ENCODE measurements around the gene URAD. TPM values are rescaled to one million over a fixed set of nuclear protein-coding genes. Genes with fewer than 3 reads are reported as not detected.

URAD gene
- total and polyA plus RNA-seq, 3 donors from 2014 or later = 0.87 to 1.6 TPM; not detected in 1

DNA sequence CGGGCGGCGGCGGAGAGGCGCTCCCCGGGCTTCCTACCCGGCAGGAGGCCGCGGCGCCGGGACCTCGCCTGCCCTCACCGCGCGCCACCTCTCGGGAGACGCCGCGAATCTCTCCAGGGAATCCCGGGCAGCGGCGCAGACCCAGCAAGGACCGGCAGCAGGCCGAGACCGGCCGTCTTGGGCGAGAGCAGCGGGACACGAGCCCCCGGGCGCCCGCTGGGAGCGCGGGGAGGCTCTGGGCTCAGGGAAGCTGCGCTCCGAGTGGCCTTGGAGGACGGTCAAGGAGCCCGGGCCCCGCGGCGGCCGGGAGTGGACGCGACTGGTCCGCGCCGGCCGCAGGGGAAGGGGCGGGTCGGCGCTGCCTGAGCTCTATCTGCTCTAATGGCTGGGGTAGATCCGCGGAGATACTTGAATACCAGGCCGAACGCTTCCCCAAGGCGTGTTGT is 34.1 kb downstream of the URAD start:
- peak; percentile 75 for DNase-seq
- H3K36me3 ChIP-seq (ENCODE audit: low read depth, missing control alignments) = no peaks in the 10 kb centered on the region
- no peaks in the 10 kb centered on the region for H3K27me3 ChIP-seq
- peak overlapping the region; percentile 59 to 69 for H3K4me3 ChIP-seq
- H3K27ac ChIP-seq = peak overlapping the region; percentile 60 to 87
- WGBS, 2 donors = 2 to 8% methylated on average over 5 to 53 of the region's 56 CpGs
- no peak for TF ChIP-seq POLR2A (IDR thresholded peaks at IDR 0.05)
- TF ChIP-seq, protein P1, sequence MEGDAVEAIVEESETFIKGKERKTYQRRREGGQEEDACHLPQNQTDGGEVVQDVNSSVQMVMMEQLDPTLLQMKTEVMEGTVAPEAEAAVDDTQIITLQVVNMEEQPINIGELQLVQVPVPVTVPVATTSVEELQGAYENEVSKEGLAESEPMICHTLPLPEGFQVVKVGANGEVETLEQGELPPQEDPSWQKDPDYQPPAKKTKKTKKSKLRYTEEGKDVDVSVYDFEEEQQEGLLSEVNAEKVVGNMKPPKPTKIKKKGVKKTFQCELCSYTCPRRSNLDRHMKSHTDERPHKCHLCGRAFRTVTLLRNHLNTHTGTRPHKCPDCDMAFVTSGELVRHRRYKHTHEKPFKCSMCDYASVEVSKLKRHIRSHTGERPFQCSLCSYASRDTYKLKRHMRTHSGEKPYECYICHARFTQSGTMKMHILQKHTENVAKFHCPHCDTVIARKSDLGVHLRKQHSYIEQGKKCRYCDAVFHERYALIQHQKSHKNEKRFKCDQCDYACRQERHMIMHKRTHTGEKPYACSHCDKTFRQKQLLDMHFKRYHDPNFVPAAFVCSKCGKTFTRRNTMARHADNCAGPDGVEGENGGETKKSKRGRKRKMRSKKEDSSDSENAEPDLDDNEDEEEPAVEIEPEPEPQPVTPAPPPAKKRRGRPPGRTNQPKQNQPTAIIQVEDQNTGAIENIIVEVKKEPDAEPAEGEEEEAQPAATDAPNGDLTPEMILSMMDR (IDR thresholded peaks at IDR 0.05) = no peak
- H3K4me1 ChIP-seq = peaks cover 9% of the 10 kb centered on the region
- intact Hi-C loops (cut with DNase I; ENCODE audit: low total_unique reads) = loop anchor here (10.0 kb wide), 1 partner anchor 130 kb away; no protein-coding TSS in a partner anchor
- no peaks in the 10 kb centered on the region for H3K9me3 ChIP-seq

DNA sequence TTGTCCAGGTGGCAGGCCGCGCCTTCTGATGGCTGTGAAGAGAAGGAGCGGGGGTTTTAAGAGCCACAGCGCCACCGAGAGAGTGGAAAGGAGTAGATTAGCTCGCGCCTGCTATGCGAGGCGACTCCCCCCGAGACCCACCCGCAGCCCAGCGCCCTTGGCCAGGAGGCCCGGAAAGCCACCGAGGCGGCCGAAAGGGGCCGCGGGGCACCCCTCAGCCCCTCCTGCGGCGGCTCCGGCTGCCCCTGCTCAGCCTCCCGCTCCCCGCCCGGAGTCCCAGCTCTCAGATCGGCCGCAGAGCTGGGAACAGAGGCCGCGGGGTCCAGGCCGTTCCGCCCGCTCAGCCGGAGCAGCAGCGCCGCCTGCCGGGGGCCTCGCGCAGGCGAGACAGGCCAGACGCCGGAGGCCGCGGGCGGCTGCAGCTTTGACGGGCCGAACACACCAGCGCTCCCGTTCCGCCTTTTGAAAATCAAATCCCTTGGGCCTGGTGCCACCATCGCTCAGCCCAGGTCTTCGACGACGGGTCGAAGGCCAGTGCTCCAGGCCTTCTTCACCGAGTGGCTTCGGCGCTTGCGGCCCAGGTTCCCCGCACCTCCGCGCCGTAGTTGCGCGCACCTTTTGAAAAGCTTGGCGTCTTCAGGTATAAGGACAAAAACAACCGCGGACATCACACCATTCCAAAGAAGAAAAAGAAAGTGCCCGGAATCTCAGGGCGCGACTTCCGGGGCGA is 34.7 kb downstream of the URAD start:
- Histone ChIP-seq H3K4me3 (peak overlapping the region; percentile 59 to 69), H3K27ac (peak overlapping the region; percentile 60 to 87), H3K36me3 (ENCODE audit: low read depth, missing control alignments) (no peaks in the 10 kb centered on the region), H3K27me3 (no peaks in the 10 kb centered on the region), H3K9me3 (no peaks in the 10 kb centered on the region), H3K4me1 (peaks cover 9% of the 10 kb centered on the region)
- intact Hi-C loops (cut with DNase I; ENCODE audit: low total_unique reads) = loop anchor here (10.0 kb wide), 1 partner anchor 129 kb away; no protein-coding TSS in a partner anchor
- DNase-seq = peak; percentile 85
- 1% methylated on average over 27 to 71 of the region's 71 CpGs for WGBS, 2 donors
- TF ChIP-seq, protein P1 (IDR thresholded peaks at IDR 0.05) = peak; percentile 86 to 88 (median 88)
- no peak for TF ChIP-seq POLR2A (IDR thresholded peaks at IDR 0.05)

DNA sequence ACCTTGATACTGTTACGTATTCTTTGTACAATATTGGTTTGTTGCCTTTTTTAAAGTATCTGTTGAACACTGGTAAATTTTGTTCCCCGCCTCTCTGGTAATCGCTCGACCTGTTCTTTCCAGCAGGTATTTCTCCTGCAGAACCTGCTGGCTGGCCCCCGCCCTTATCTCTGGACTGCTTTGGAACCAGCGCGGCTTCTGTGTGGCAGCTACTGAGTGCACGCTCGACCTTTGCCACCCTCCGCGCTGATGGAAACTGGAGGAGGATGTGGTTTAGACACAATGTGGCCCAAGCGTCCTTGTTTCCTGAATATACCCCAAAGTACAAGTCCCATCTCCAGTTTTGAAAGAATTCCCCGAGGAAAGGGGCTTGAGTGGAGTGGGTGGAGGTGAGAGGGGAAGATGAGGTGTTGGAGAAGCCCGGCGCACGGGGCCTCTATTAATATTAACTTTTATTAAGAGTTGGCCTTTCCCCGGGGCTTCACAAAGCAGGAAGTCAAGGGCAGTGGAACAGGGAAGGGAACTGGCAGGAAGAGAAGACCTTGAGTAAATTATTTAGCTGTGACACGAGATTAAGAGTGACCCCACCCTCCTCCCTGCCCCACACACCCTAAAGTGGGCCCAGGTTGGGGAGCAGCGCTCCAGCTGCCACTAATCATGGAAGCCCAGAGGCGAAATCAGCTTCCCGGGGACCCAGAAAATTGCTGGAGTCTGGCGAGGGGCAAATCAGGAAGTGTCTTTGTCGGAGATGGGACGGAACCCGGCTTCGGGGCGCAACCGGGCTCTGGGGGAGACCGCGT is 35.4 kb downstream of the URAD start:
- WGBS, 2 donors = 12 to 15% methylated on average over 28 to 30 of the region's 30 CpGs
- TF ChIP-seq POLR2A (IDR thresholded peaks at IDR 0.05) = no peak
- H3K27me3 ChIP-seq = no peaks in the 10 kb centered on the region
- peak overlapping the region; percentile 59 to 69 for H3K4me3 ChIP-seq
- peaks cover 9% of the 10 kb centered on the region for H3K4me1 ChIP-seq
- no peaks in the 10 kb centered on the region for H3K9me3 ChIP-seq
- H3K36me3 ChIP-seq (ENCODE audit: low read depth, missing control alignments) = no peaks in the 10 kb centered on the region
- peak overlapping the region; percentile 60 to 87 for H3K27ac ChIP-seq
- peak; percentile 60 for DNase-seq
- intact Hi-C loops (cut with DNase I; ENCODE audit: low total_unique reads) = loop anchor here (10.0 kb wide), 1 partner anchor 128 kb away; no protein-coding TSS in a partner anchor

DNA sequence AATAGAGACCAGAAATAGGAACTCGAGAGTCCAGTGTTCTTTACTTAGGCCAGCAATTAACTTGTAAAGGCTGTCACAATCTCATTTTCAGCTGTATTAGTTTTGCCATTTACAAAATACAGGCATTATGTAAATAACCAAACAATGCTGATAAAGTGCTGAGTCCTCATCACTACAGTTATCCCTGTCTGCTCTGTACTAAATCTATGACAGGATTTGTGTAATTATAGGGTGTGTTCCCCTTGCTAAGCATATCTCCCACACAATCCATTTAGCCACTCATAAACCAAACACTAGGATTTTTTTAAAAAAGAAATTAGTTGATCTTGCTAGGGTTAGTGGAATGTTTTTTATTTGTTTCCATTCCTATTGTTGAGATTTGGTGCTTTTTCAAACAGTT is 45.5 kb downstream of the URAD start:
- Histone ChIP-seq H3K36me3 (ENCODE audit: low read depth, missing control alignments) (no peaks in the 10 kb centered on the region), H3K27me3 (no peaks in the 10 kb centered on the region), H3K4me1 (peaks cover 3% of the 10 kb centered on the region), H3K9me3 (no peaks in the 10 kb centered on the region), H3K4me3 (no peak overlapping the region), H3K27ac (no peak overlapping the region)
- intact Hi-C loops (cut with DNase I; ENCODE audit: low total_unique reads) = no loop called here
- no peak for TF ChIP-seq POLR2A (IDR thresholded peaks at IDR 0.05)
- TF ChIP-seq, protein P1 (IDR thresholded peaks at IDR 0.05) = no peak
- 85 to 88% methylated on average over 1 of the region's 1 CpG for WGBS, 2 donors
- DNase-seq = no peak
